ENCODE data around the gene FAN1. TPM values are rescaled to one million over a fixed set of nuclear protein-coding genes. Genes with fewer than 3 reads are reported as not detected.

Gene FAN1
- total and polyA plus RNA-seq, 9 of the 15 experiments (the other 6 are each of a cell fraction or from before 2014, with no cell fraction given), result 1.5 to 16.8 (median 12.0) TPM

DNA sequence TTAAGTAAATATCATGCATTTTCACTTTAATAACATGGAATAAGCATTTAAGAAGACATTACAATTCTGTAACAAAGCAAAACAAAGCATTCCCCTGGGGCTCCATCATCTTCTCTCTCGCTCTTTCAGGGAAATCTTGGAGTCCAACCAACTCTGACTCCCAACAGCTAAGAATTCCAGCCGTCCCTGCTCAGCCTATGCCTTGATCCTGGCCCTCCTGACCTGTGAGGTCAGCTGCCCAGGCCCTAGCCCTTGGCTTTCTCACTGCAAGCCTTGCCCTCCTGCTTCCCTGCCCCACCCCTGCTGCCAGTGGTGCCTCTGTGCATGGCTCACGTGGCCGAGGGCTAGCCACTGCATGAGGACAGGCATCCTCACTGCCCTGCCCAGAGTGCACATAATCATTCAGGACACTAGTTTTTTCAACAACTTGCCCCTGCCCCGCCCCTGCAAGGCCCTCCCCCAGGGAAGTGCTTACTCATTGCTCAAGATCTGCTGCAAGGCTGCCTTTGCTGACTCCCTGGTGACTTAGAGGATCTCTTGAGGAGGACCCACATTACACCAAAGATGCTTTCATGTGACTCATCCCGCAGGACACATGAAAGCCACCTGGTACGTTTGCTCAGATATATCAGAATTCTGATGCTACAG is 50.1 kb downstream of the FAN1 start (continued):
- TF ChIP-seq, protein P1, sequence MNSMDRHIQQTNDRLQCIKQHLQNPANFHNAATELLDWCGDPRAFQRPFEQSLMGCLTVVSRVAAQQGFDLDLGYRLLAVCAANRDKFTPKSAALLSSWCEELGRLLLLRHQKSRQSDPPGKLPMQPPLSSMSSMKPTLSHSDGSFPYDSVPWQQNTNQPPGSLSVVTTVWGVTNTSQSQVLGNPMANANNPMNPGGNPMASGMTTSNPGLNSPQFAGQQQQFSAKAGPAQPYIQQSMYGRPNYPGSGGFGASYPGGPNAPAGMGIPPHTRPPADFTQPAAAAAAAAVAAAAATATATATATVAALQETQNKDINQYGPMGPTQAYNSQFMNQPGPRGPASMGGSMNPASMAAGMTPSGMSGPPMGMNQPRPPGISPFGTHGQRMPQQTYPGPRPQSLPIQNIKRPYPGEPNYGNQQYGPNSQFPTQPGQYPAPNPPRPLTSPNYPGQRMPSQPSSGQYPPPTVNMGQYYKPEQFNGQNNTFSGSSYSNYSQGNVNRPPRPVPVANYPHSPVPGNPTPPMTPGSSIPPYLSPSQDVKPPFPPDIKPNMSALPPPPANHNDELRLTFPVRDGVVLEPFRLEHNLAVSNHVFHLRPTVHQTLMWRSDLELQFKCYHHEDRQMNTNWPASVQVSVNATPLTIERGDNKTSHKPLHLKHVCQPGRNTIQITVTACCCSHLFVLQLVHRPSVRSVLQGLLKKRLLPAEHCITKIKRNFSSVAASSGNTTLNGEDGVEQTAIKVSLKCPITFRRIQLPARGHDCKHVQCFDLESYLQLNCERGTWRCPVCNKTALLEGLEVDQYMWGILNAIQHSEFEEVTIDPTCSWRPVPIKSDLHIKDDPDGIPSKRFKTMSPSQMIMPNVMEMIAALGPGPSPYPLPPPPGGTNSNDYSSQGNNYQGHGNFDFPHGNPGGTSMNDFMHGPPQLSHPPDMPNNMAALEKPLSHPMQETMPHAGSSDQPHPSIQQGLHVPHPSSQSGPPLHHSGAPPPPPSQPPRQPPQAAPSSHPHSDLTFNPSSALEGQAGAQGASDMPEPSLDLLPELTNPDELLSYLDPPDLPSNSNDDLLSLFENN (IDR thresholded peaks at IDR 0.05; ENCODE audit: low read depth in 2 of 2, low read length in 2 of 2), result no peak
- TF ChIP-seq C11orf30 (IDR thresholded peaks at IDR 0.05; ENCODE audit: low read depth) (peak; percentile 89), ZNF431 (CRISPR knock-in tag; IDR thresholded peaks at IDR 0.05) (no peak), NCOA1 (IDR thresholded peaks at IDR 0.05; ENCODE audit: low read depth) (no peak), XRCC3 (IDR thresholded peaks at IDR 0.05) (no peak), ZNF232 (CRISPR knock-in tag; IDR thresholded peaks at IDR 0.05) (no peak), GTF2E2 (tag; IDR thresholded peaks at IDR 0.05) (no peak), NUFIP1 (IDR thresholded peaks at IDR 0.05; ENCODE audit: partially characterized antibody) (no peak), KDM1A (IDR thresholded peaks at IDR 0.05) (peak in 1 of 2 experiments; percentile 22; a peak in 1 of 4 replicates), ZNF561 (CRISPR knock-in tag; conservative IDR thresholded peaks at IDR 0.05) (no peak), MAFF (IDR thresholded peaks at IDR 0.05; ENCODE audit: low read length) (peak; percentile 47), CBX2 (IDR thresholded peaks at IDR 0.05; ENCODE audit: insufficient read depth, low read length, poor library complexity, severe bottlenecking) (no peak), ZNF589 (CRISPR knock-in tag; IDR thresholded peaks at IDR 0.05; ENCODE audit: low read depth) (no peak), CBX3 (IDR thresholded peaks at IDR 0.05; ENCODE audit: borderline replicate concordance in 1 of 2, low read length in 2 of 2) (no peak)
- TF ChIP-seq, protein P2, sequence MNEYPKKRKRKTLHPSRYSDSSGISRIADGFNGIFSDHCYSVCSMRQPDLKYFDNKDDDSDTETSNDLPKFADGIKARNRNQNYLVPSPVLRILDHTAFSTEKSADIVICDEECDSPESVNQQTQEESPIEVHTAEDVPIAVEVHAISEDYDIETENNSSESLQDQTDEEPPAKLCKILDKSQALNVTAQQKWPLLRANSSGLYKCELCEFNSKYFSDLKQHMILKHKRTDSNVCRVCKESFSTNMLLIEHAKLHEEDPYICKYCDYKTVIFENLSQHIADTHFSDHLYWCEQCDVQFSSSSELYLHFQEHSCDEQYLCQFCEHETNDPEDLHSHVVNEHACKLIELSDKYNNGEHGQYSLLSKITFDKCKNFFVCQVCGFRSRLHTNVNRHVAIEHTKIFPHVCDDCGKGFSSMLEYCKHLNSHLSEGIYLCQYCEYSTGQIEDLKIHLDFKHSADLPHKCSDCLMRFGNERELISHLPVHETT (CRISPR knock-in tag; conservative IDR thresholded peaks at IDR 0.05 in 1 of 2, IDR thresholded peaks at IDR 0.05 in 1 of 2), result no peak
- TF ChIP-seq, protein P3, sequence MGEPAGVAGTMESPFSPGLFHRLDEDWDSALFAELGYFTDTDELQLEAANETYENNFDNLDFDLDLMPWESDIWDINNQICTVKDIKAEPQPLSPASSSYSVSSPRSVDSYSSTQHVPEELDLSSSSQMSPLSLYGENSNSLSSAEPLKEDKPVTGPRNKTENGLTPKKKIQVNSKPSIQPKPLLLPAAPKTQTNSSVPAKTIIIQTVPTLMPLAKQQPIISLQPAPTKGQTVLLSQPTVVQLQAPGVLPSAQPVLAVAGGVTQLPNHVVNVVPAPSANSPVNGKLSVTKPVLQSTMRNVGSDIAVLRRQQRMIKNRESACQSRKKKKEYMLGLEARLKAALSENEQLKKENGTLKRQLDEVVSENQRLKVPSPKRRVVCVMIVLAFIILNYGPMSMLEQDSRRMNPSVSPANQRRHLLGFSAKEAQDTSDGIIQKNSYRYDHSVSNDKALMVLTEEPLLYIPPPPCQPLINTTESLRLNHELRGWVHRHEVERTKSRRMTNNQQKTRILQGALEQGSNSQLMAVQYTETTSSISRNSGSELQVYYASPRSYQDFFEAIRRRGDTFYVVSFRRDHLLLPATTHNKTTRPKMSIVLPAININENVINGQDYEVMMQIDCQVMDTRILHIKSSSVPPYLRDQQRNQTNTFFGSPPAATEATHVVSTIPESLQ (CRISPR knock-in tag; IDR thresholded peaks at IDR 0.05), result no peak
- TF ChIP-seq, protein P4, sequence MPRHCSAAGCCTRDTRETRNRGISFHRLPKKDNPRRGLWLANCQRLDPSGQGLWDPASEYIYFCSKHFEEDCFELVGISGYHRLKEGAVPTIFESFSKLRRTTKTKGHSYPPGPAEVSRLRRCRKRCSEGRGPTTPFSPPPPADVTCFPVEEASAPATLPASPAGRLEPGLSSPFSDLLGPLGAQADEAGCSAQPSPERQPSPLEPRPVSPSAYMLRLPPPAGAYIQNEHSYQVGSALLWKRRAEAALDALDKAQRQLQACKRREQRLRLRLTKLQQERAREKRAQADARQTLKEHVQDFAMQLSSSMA (CRISPR knock-in tag; IDR thresholded peaks at IDR 0.05), result no peak
- TF ChIP-seq, protein P5, sequence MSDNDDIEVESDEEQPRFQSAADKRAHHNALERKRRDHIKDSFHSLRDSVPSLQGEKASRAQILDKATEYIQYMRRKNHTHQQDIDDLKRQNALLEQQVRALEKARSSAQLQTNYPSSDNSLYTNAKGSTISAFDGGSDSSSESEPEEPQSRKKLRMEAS (CRISPR knock-in tag; IDR thresholded peaks at IDR 0.05), result no peak
